ENCODE measurements around the gene PFDN4.

DNA sequence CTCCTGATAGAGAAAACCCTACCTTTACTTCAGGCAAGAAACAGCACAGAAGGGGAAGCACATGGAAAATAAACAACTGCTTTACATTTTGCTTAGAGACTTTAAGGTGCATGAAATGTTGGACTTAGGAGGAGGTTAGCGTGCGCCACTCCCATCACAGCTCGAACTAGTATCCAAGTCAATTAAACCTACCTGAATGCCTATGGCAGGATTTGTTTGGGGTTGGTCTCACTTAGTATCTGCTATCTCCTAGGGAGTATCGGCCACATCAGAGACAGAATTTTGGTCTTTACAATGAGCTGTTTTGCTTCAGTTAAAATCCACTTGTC, 46.1 kb upstream of the PFDN4 start:
- no peak for TF ChIP-seq POLR2A (IDR thresholded peaks at IDR 0.05)
- no peak for TF ChIP-seq POLR2AphosphoS5 (IDR thresholded peaks at IDR 0.05)

Data from transverse colon (tissue), 3 donors.